ENCODE measurements around the gene NACC1.

NACC1 gene

DNA sequence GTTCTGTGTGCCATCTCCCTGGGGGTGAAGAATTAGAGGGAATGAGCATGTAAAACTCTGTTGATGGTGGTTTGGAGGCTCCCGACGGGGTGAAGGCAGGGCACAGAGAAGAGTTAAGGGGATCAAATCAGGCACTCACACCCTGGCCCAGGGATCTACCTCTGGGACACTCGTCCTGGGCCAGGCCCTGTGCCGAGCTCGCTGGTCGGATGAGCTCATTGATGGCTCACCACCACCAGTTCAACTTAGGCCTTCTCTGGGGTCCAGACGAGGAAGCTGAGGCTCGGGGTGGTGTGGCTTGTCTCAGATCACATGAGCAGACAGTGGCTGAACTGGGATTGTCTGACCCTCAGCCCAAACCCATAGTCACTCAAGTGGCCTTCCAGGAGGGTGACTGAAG is 1.6 kb downstream of the NACC1 start:
- no peak for DNase-seq

- no peak for DNase-seq
These were observed 2.0 kb downstream of the NACC1 start for GRCh38 chr19:13120031-13120430.

- no peak for DNase-seq
These were observed 2.8 kb downstream of the NACC1 start for GRCh38 chr19:13120817-13121216.

GRCh38 chr19:13121551-13122274 is 3.6 kb downstream of the NACC1 start:
- DNase-seq: no peak

GRCh38 chr19:13122275-13122878 is 4.3 kb downstream of the NACC1 start:
- DNase-seq: no peak

GRCh38 chr19:13122980-13123957 is 5.2 kb downstream of the NACC1 start:
- DNase-seq: no peak

GRCh38 chr19:13127051-13127450 is 9.0 kb downstream of the NACC1 start:
- no peak for DNase-seq

DNA sequence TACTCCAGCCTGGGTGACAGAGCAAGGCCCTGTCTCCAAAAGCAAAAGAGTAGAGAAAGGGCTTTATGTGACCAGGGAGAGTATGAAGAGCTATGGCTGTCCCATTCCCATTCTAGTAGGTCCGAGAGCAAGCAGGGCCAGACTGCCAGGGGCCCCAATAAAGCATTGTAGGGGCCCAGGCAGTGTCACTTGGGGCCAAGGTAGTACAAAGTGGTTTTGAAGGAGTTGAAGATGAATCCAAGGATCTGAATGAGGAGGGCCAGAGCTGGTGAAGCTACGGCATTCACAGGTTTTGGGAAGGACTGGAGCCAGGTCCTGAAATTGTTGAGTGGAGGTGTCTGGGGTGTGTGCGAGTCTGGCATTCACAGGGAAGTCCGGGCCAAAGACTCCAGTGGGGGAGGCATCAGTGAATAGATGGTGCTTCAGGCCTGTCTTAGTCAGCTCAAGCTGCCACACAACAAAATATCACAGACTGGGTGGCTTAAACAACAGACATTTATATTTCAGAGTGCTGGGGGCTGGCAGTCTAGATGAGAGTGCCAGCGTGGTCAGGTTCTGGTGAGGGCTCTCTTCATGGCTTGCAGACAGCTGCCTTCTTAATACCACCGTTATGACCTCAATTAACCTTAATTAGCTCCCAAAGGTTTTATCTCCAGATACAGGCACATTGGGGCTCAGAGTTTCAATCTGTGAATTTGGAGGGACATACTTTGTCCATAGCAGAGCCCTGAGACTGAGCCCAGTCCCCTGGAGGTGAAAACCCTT is 9.9 kb downstream of the NACC1 start:
- DNase-seq: no peak

- no peak for DNase-seq
These were observed 10.5 kb downstream of the NACC1 start for GRCh38 chr19:13128583-13128982.

GRCh38 chr19:13129384-13129783 is 11.3 kb downstream of the NACC1 start:
- no peak for DNase-seq

GRCh38 chr19:13130886-13131490 is 12.9 kb downstream of the NACC1 start:
- no peak for DNase-seq

DNA sequence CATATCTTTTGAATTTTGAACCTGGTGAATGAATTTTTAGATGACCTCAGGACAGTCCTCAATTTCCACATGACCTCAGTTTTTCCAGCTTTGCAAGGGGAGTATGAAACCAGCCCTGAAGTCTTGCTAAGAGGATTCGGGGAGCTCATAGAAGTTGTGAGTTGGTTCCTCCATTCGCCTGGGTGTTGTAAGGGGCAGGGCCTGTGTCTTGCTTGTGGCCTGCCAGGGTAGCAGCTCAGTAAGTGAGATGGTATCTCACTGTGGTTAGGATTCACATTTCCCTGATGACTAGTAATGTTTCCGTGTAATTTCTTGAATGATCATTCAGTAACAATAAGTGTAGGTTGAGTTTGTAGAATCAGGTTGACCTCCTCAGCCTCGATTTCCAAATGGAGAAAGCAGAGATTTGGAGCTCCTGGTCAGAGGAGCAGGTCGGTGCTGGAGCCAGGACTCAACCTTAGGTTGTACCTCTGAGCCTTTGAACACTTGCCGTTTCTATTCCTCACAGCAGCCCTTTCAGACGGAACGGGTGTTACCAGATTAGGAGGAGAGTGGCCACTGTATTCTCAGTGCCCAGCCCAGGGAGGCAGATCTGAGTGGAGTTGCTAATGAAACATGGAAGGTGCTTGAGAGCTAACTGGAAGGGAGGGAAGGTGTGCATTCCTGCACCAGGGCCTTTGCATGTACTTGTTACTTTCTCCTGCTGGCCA is 14.6 kb downstream of the NACC1 start:
- DNase-seq: no peak

GRCh38 chr19:13133241-13133870 is 15.3 kb downstream of the NACC1 start:
- no peak for DNase-seq

DNA sequence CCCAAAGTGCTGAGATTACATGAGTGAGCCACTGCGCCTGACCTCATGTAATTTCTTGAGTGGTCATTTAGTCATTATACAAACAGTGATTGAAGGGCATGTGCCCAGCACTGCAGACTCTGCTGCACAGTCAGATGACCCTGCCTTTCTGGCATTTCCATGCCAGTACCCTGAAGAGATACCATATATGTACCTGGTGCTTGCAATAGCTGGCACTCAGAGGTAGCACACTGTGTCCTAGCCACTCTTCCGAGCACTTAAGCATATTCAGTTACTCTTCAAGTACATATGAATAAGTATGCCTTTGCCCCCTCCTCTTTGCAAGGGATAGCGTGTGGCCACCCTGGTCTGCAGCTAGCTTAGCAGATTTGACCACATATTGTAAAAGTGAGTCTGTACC is 16.6 kb downstream of the NACC1 start:
- no peak for DNase-seq

DNA sequence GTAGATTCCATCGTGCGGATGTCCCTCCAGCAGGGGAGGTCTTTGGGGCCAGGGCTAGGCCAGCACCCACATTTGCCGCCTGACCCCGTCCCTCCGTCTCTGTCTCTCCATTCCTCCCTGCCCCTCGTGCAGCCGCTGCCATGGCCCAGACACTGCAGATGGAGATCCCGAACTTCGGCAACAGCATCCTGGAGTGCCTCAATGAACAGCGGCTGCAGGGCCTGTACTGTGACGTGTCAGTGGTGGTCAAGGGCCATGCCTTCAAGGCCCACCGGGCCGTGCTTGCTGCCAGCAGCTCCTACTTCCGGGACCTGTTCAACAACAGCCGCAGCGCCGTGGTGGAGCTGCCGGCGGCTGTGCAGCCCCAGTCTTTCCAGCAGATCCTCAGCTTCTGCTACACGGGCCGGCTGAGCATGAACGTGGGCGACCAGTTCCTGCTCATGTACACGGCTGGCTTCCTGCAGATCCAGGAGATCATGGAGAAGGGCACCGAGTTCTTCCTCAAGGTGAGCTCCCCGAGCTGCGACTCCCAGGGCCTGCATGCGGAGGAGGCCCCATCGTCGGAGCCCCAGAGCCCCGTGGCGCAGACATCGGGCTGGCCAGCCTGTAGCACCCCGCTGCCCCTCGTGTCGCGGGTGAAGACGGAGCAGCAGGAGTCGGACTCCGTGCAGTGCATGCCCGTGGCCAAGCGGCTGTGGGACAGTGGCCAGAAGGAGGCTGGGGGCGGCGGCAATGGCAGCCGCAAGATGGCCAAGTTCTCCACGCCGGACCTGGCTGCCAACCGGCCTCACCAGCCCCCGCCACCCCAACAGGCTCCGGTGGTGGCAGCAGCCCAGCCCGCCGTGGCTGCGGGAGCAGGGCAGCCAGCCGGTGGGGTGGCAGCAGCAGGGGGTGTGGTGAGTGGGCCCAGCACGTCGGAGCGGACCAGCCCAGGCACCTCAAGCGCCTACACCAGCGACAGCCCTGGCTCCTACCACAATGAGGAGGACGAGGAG is 17.3 kb downstream of the NACC1 start:
- no peak for DNase-seq

GRCh38 chr19:13137290-13137794 is 19.3 kb downstream of the NACC1 start:
- no peak for DNase-seq

- no peak for DNase-seq
These were observed 20.3 kb downstream of the NACC1 start for GRCh38 chr19:13138171-13138915.

DNA sequence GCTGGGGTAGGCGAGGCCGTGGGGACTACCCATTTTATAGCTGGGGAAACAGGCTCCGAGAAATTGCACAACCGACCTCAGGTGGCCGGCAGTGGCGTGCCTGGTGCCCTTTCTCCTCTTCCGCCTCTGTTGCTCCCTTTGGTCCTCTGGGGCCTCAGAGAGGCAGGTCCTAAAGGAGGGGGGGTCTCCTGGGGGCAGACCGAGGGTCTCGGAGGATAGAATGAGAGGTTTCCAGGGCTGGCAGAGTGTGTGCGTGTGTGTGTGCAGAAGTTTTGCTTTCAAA is 20.8 kb downstream of the NACC1 start:
- no peak for DNase-seq
